ENCODE results near the gene ZNF574.

DNA sequence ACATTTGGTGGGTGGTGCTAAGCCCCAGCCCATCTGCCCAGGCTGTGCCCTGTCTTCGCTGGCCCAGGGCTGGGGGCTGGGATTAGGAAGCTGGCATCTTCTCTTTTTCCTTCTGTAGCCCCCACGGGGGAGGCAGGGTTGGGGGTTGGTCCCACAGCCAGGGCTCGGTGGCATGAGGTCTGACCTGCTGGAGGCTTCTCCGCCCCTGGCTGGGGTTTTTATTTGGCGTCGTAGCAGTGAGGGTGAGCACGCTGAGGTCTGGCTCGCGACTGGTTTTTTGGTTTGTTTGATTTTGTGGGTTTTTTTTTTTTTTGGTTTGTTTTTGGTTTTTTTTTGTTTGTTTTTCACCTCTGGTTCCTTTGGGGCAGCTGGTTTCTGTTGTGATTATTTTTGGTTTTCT is 14.7 kb downstream of the ZNF574 start:
- TF ChIP-seq POLR2AphosphoS5 (IDR thresholded peaks at IDR 0.05; ENCODE audit: low read depth, low read length): no peak
- no peak for TF ChIP-seq POLR2A (IDR thresholded peaks at IDR 0.05; ENCODE audit: low read depth, low read length)
- no peak for TF ChIP-seq PAX5 (IDR thresholded peaks at IDR 0.05; ENCODE audit: insufficient read depth, low read length, severe bottlenecking)

Data from GM12891 (cell line).